Stomach (tissue), 4 donors: ENCODE data around the gene PTGES.
"Not testable (repeated sequence)": the region's sequence is repeated elsewhere in the genome, so short reads cannot be mapped to it uniquely, and the experiment has no call there.

Experiments
- EP300 ChIP-seq: sonication (generic); formaldehyde crosslinking; IDR thresholded peaks from one replicate; pipeline ENCODE4 v1.6.1; 2017; ENCODE audit warnings: antibody characterized with exemption
- POLR2A ChIP-seq, 4 donors: fragments of 450-650 bp; IDR thresholded peaks; one replicate each; pipeline ENCODE4 v1.6.1; 2016; ENCODE audit warnings: antibody characterized with exemption in 4 of 4, control low read depth in 2 of 4, mild to moderate bottlenecking in 1 of 4, moderate library complexity in 1 of 4
- TF ChIP-seq, protein P1 (sequence below), 7 experiments: fragments of 450-650 bp in 4 of 7; fragments of 200-600 bp in 3 of 7; sonication (generic) in 3 of 7; IDR thresholded peaks; one replicate each; pipeline ENCODE4 v1.5.1; 2016 to 2019; ENCODE audit warnings: antibody characterized with exemption in 7 of 7, control low read depth in 2 of 7, mild to moderate bottlenecking in 1 of 7

DNA sequence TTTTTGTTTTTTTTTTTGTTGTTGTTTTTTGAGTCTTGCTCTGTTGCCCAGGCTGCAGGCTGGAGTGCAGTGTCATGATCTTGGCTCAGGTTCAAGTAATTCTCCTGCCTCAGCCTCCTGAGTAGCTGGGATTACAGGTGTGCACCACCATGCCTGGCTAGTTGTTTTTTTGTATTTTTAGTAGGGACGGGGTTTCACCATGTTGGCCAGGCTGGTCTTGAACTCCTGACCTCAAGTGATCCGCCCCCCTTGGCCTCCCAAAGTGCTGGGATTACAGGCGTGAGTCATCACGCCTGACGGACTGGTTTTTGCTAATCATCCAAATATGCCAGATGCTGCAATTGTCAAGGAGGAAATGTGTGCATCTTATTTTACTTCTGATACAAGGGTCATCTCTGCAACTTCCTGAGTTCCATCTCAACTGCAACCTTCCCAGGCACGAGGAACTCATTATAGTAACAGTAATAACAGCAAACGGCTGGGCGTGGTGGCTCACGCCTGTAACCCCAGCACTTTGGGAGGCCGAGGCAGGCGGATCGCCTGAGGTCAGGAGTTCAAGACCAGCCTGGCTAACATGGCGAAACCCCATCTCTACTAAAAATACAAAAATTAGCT, 9.6 kb upstream of the PTGES start:
- TF ChIP-seq, protein P1, sequence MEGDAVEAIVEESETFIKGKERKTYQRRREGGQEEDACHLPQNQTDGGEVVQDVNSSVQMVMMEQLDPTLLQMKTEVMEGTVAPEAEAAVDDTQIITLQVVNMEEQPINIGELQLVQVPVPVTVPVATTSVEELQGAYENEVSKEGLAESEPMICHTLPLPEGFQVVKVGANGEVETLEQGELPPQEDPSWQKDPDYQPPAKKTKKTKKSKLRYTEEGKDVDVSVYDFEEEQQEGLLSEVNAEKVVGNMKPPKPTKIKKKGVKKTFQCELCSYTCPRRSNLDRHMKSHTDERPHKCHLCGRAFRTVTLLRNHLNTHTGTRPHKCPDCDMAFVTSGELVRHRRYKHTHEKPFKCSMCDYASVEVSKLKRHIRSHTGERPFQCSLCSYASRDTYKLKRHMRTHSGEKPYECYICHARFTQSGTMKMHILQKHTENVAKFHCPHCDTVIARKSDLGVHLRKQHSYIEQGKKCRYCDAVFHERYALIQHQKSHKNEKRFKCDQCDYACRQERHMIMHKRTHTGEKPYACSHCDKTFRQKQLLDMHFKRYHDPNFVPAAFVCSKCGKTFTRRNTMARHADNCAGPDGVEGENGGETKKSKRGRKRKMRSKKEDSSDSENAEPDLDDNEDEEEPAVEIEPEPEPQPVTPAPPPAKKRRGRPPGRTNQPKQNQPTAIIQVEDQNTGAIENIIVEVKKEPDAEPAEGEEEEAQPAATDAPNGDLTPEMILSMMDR (IDR thresholded peaks at IDR 0.05): not testable (repeated sequence)
- not testable (repeated sequence) for TF ChIP-seq EP300; POLR2A (IDR thresholded peaks at IDR 0.05)
